ENCODE data around the gene ZDHHC5. TPM values are rescaled to one million over a fixed set of nuclear protein-coding genes. Genes with fewer than 3 reads are reported as not detected.

Gene ZDHHC5
- total and polyA plus RNA-seq, 2 of the 13 experiments (the other 11 are each of a cell fraction or from before 2014, with no cell fraction given) = 26.6 to 34.0 TPM

DNA sequence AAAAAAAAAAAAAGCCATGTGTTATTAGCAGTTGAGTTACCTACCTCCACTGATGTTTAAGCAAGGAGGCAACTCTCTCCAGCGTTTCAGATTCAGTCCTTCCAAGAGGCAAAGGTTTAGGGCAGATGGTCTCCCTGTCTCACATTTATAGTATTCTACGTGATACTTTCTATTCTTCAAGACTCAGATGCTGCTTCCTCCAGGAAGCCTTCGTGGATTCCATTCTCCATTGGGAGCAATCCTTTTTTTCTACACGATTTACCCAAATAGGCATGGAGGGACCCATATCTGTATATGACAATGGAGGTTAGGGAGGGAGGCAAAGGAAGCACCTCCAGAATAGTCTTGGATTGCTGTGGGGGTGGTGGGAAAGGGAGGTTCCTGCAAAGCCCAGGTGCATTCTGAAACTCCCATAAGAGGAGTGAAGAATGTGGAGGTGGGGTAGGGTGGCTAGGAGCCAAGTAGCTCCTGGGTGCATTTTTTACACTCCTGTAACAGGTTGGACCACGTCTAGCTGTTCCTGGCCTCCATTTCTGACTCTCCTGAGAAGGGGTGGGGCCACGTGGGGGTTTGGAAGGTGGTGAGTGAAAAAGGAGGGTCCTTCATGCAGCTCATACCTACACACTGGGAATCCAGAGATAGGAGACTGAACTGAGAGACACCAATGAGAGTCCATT is 34.4 kb upstream of the ZDHHC5 start (continued):
- TF ChIP-seq TEF (CRISPR knock-in tag; IDR thresholded peaks at IDR 0.05) (no peak), ZBTB8A (CRISPR knock-in tag; IDR thresholded peaks at IDR 0.05; ENCODE audit: borderline replicate concordance, low read depth) (no peak), ZFP41 (CRISPR knock-in tag; IDR thresholded peaks at IDR 0.05; ENCODE audit: borderline replicate concordance) (no peak), ZBTB21 (CRISPR knock-in tag; IDR thresholded peaks at IDR 0.05) (no peak)

- in situ Hi-C loops (cut with HindIII; ENCODE audit: extremely low pct_ligation_motif_present, low pct_unique_long_range_greater_than_20kb) (no loop called here), intact Hi-C loops (cut with micrococcal nuclease; ENCODE audit: unreplicated experiment) (loop anchor here (5.0 kb wide), 1 partner anchor 37 kb away; the partner anchor contains the start of gene SERPING1)
- ChIA-PET CTCF (ENCODE audit: low intra/inter-chr PET ratio, low total read pairs) (no interaction called here), POLR2A (no interaction called here)
- ATAC-seq (no peak), DNase-seq (ENCODE audit: low spot score) (no peak), FAIRE-seq (no peak)
- Histone ChIP-seq H3K79me2 (ENCODE audit: insufficient read depth, low read length) (no peaks in the 10 kb centered on the region), H3K27ac (ENCODE audit: extremely low read length, insufficient read depth, low read length) (no peak overlapping the region), H3K4me3 (replicated peaks in 1 of 3; ENCODE audit: insufficient read depth in 1 of 3, low read depth in 2 of 3, low read length in 3 of 3) (no peak overlapping the region), H3K4me2 (ENCODE audit: low read depth, low read length) (no peak overlapping the region), H3K4me1 (ENCODE audit: insufficient read depth, low read length) (peaks cover 11% of the 10 kb centered on the region), H3K36me3 (replicated peaks in 1 of 2; ENCODE audit: control insufficient read depth in 1 of 2, insufficient read depth in 2 of 2, low read length in 2 of 2) (no peaks in the 10 kb centered on the region), H3K27me3 (ENCODE audit: control insufficient read depth in 1 of 2, insufficient read depth in 2 of 2, low read length in 2 of 2) (no peaks in the 10 kb centered on the region; a peak in 1 of 5 replicates), H2AFZ (ENCODE audit: low read length) (no peak overlapping the region), H4K20me1 (ENCODE audit: insufficient read depth, low read length) (no peaks in the 10 kb centered on the region), H3K9me3 (ENCODE audit: low read length) (no peaks in the 10 kb centered on the region), H3K9ac (ENCODE audit: insufficient read depth, low read depth, low read length) (no peak overlapping the region)
- no TSS peak for BruUV-seq (replicated peaks)
- TF ChIP-seq STAG1 (CRISPR knock-in tag; IDR thresholded peaks at IDR 0.05) (no peak), TBX3 (IDR thresholded peaks at IDR 0.05; ENCODE audit: borderline replicate concordance) (no peak), MAFK (conservative IDR thresholded peaks at IDR 0.05 in 1 of 2, IDR thresholded peaks at IDR 0.05 in 1 of 2; ENCODE audit: low read length in 2 of 2) (no peak), KMT2B (CRISPR knock-in tag; IDR thresholded peaks at IDR 0.05) (no peak), SNAI1 (CRISPR knock-in tag; IDR thresholded peaks at IDR 0.05; ENCODE audit: borderline replicate concordance) (no peak), BORCS8-MEF2B (CRISPR knock-in tag; IDR thresholded peaks at IDR 0.05) (no peak), NFATC3 (CRISPR knock-in tag; IDR thresholded peaks at IDR 0.05) (no peak), SRF (IDR thresholded peaks at IDR 0.05; ENCODE audit: low read depth, low read length) (no peak)
- TF ChIP-seq, protein P1, sequence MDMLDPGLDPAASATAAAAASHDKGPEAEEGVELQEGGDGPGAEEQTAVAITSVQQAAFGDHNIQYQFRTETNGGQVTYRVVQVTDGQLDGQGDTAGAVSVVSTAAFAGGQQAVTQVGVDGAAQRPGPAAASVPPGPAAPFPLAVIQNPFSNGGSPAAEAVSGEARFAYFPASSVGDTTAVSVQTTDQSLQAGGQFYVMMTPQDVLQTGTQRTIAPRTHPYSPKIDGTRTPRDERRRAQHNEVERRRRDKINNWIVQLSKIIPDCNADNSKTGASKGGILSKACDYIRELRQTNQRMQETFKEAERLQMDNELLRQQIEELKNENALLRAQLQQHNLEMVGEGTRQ (IDR thresholded peaks at IDR 0.05; ENCODE audit: low read depth, low read length) = no peak
- TF ChIP-seq, protein P1 (CRISPR knock-in tag; IDR thresholded peaks at IDR 0.05; ENCODE audit: borderline replicate concordance) = no peak
Measured at GRCh38 chr11:57634311-57634710, 33.6 kb upstream of the ZDHHC5 start.
